Measurements from ENCODE around the gene ADAMTSL5. TPM values are rescaled to one million over a fixed set of nuclear protein-coding genes. Genes with fewer than 3 reads are reported as not detected.

Gene ADAMTSL5
- total and polyA plus RNA-seq, 2 of the 13 experiments (the other 11 are each of a cell fraction or from before 2014, with no cell fraction given) = 0.60 to 2.7 TPM

DNA sequence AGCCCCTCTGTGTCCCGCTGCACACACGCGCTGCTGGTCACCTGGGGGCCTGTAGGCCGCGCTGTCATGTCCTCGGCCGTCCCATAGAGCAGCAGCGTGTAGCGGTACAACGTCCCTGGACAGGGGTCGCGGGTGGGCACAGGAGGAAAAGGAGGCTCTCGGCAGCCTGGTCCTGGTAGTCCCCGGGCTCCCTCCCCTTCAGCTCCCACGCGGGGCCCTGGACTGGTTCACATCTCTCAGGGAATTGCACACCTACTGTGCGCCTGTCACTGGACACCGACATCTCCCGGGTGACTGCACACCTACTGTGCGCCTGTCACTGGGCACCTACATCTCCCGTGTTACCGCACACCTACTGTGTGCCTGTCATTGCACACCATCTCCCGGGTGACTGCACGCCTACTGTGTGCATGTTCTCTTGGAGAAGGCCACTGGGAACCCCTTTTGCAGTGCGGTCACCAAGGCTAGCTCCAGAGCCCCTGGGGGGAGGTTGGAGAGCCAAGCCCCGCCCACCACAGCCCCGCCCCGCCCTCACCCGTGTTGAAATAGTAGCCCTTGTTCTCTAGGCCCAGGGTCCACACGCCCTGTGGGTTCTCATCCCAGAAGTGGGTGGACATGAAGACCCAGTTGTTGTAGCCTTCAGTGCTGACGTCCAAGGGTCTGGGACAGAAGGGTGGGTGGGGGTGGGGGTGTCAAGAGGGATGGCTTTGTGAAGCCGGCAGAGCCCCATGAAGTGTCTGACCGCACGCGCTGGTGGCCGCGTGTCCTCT lies 30.3 kb downstream of the ADAMTSL5 start:
- ChIA-PET CTCF (ENCODE audit: low intra/inter-chr PET ratio, low total read pairs) (no interaction called here), POLR2A (interaction anchor here (2.7 kb wide), 1 partner anchor 9 kb away, joined by 29 read pairs; the partner anchor contains the start of gene REEP6)
- no TSS peak for BruUV-seq (replicated peaks)
- Histone ChIP-seq H3K4me2 (ENCODE audit: low read depth, low read length) (no peak overlapping the region), H3K27ac (ENCODE audit: extremely low read length, insufficient read depth, low read length) (peak overlapping the region; percentile 40), H3K36me3 (replicated peaks in 1 of 2; ENCODE audit: control insufficient read depth in 1 of 2, insufficient read depth in 2 of 2, low read length in 2 of 2) (no peaks in the 10 kb centered on the region), H2AFZ (ENCODE audit: low read length) (no peak overlapping the region), H4K20me1 (ENCODE audit: insufficient read depth, low read length) (0 out of 2 replicates have a peak, but pooled peaks cover 3% of the 10 kb centered on the region), H3K4me3 (replicated peaks in 1 of 3; ENCODE audit: insufficient read depth in 1 of 3, low read depth in 2 of 3, low read length in 3 of 3) (no peak overlapping the region), H3K9me3 (ENCODE audit: low read length) (no peaks in the 10 kb centered on the region), H3K79me2 (ENCODE audit: insufficient read depth, low read length) (peaks cover 9% of the 10 kb centered on the region), H3K9ac (ENCODE audit: insufficient read depth, low read depth, low read length) (no peak overlapping the region), H3K4me1 (ENCODE audit: insufficient read depth, low read length) (peaks cover 40% of the 10 kb centered on the region), H3K27me3 (ENCODE audit: control insufficient read depth in 1 of 2, insufficient read depth in 2 of 2, low read length in 2 of 2) (no peaks in the 10 kb centered on the region)
- intact Hi-C loops (cut with micrococcal nuclease; ENCODE audit: unreplicated experiment) (no loop called here), in situ Hi-C loops (cut with HindIII; ENCODE audit: extremely low pct_ligation_motif_present, low pct_unique_long_range_greater_than_20kb) (no loop called here)
- peak; percentile 35 for DNase-seq (ENCODE audit: low spot score)
- 92% methylated on average over 26 of the region's 37 CpGs for WGBS (ENCODE audit: low lambda C conversion rate)
- no peak for FAIRE-seq
- ATAC-seq = no peak
- TF ChIP-seq GMEB2 (CRISPR knock-in tag; IDR thresholded peaks at IDR 0.05; ENCODE audit: low read depth) = no peak
- no peak for TF ChIP-seq RERE (CRISPR knock-in tag; IDR thresholded peaks at IDR 0.05; ENCODE audit: low read depth)
- no peak for TF ChIP-seq CHCHD3 (CRISPR knock-in tag; IDR thresholded peaks at IDR 0.05)
- peak; percentile 49; the same call in 1 of the 2 replicates for TF ChIP-seq HNF4A (CRISPR knock-in tag; IDR thresholded peaks at IDR 0.05)
- TF ChIP-seq ZBTB7B (CRISPR knock-in tag; IDR thresholded peaks at IDR 0.05) = no peak
- TF ChIP-seq JUNB (CRISPR knock-in tag; IDR thresholded peaks at IDR 0.05; ENCODE audit: borderline replicate concordance) = no peak
- TF ChIP-seq DNMT1 (CRISPR knock-in tag; IDR thresholded peaks at IDR 0.05) = no peak
- TF ChIP-seq FOXP1 (IDR thresholded peaks at IDR 0.05) = no peak
- no peak for TF ChIP-seq FOXP1 (CRISPR knock-in tag; IDR thresholded peaks at IDR 0.05)
- no peak for TF ChIP-seq ZNF724P (CRISPR knock-in tag; IDR thresholded peaks at IDR 0.05; ENCODE audit: borderline replicate concordance)
- TF ChIP-seq CHD4 (IDR thresholded peaks at IDR 0.05; ENCODE audit: borderline replicate concordance, low read length) = peak; percentile 88
- no peak for TF ChIP-seq HOXA5 (CRISPR knock-in tag; IDR thresholded peaks at IDR 0.05)
- no peak for TF ChIP-seq MAZ (IDR thresholded peaks at IDR 0.05; ENCODE audit: borderline replicate concordance, low read depth, low read length)
- no peak for TF ChIP-seq MAZ (CRISPR knock-in tag; IDR thresholded peaks at IDR 0.05; ENCODE audit: low read depth)
- TF ChIP-seq SIX4 (CRISPR knock-in tag; IDR thresholded peaks at IDR 0.05) = no peak
- TF ChIP-seq GTF2F1 (IDR thresholded peaks at IDR 0.05; ENCODE audit: low read length) = no peak
- TF ChIP-seq MEIS1 (CRISPR knock-in tag; IDR thresholded peaks at IDR 0.05; ENCODE audit: borderline replicate concordance) = no peak
- no peak for TF ChIP-seq ZSCAN29 (CRISPR knock-in tag; conservative IDR thresholded peaks at IDR 0.05)
- TF ChIP-seq GZF1 (CRISPR knock-in tag; IDR thresholded peaks at IDR 0.05) = no peak
- peak; percentile 60; the same call in 1 of the 2 replicates for TF ChIP-seq ZMYM3 (CRISPR knock-in tag; IDR thresholded peaks at IDR 0.05)
- no peak for TF ChIP-seq BCL6 (CRISPR knock-in tag; IDR thresholded peaks at IDR 0.05)

Data from HepG2 (cell line).